Measurements from ENCODE around the gene MEGF8.
"Not testable (repeated sequence)": the region's sequence is repeated elsewhere in the genome, so short reads cannot be mapped to it uniquely, and the experiment has no call there.

The MEGF8 gene

DNA sequence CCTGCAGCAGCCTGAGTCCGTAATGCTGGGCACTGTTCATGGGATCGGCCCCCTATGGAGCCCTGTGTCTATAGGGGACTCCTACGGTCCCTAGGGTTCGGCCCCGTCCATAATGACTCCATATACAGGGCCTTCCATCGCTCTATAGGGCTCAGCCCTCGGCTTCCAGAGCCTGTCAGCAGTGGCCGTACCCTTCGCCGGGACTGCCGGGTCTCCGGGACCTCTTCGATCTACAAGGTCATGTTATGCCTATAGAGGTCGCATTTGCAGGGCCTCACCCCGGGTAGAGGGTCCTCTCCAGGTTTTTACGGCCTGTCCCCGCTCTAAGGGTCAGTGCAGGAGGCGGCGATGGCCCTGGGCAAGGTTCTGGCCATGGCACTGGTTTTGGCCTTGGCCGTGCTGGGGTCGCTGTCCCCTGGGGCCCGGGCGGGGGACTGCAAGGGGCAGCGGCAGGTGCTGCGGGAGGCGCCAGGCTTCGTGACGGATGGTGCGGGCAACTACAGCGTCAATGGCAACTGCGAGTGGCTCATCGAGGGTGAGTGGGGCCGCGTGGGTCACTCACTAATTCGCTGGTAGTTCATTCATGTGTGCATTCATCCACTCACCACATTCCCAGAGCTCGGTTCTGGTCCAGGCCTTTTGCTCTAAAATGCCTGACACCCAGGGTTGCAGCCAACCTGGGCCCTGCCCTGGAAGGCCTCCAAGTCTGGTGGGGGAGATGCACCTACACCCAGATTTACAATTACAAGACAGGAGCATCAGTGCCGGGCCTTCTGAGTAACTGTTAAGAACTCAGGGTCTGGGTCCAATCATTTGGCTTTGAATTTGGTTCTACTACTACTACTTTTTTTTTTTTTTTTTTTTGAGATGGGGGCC is 699 bp downstream of the MEGF8 start:
- H3K36me3 ChIP-seq (ENCODE audit: control insufficient read depth, insufficient read depth, low read length, severe bottlenecking) = no peaks in the 10 kb centered on the region
- H3K9ac ChIP-seq (ENCODE audit: low read length) = peak overlapping the region; percentile 97
- H3K27me3 ChIP-seq (replicated peaks; ENCODE audit: control insufficient read depth, insufficient read depth, low read length) = peaks cover 16% of the 10 kb centered on the region
- peak; percentile 26 for DNase-seq (ENCODE audit: low read depth)
- peaks cover 25% of the 10 kb centered on the region for H3K4me1 ChIP-seq (ENCODE audit: control insufficient read depth, insufficient read depth, low read length)
- peak overlapping the region; percentile 97 for H3K4me3 ChIP-seq (ENCODE audit: low read length)
- H3K9me3 ChIP-seq (ENCODE audit: control insufficient read depth, low read length) = no peaks in the 10 kb centered on the region

DNA sequence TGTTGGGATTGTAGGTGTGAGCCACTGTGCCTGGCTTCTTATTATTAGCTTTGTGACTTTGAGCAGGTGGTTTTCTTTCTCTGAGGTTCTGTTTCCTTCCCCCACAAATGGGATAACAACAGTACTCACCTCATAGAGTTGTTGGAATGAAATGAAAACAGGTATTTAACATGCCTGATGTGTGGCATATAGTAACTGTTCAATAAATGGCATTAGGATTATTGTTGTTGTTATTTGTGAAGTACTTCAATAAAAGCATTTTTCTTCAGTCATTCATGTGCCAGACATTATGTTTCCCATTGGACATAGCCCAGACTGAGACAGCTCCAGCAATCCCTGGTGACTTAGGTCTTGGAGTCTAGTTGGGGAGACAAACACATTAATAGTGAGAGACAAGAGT is 1.5 kb downstream of the MEGF8 start:
- H3K9ac ChIP-seq (ENCODE audit: low read length) = peak overlapping the region; percentile 97
- peaks cover 25% of the 10 kb centered on the region for H3K4me1 ChIP-seq (ENCODE audit: control insufficient read depth, insufficient read depth, low read length)
- H3K36me3 ChIP-seq (ENCODE audit: control insufficient read depth, insufficient read depth, low read length, severe bottlenecking) = no peaks in the 10 kb centered on the region
- H3K9me3 ChIP-seq (ENCODE audit: control insufficient read depth, low read length) = no peaks in the 10 kb centered on the region
- H3K4me3 ChIP-seq (ENCODE audit: low read length) = peak overlapping the region; percentile 97
- DNase-seq (ENCODE audit: low read depth) = no peak
- peaks cover 12% of the 10 kb centered on the region for H3K27me3 ChIP-seq (replicated peaks; ENCODE audit: control insufficient read depth, insufficient read depth, low read length)

DNA sequence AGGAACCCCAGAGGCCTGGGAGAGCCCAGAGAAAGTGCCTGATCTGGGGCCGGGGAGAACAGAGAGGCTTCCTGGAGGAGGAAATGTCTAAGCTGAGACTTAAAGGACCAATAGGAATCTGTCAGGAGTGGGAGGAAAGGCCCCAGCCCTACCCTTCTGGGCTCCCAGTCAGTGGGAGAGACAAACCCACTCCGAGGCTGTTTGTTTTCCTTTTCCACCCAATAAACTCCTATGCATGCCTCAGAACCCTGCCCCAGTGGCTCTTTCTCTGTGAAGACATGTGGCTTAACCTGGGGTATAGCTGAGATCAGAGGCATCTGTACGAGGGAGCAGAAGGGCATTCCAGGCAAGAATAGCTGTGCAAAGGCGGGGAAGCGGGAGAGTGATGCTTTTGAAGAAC is 1.9 kb downstream of the MEGF8 start:
- Histone ChIP-seq H3K4me1 (ENCODE audit: control insufficient read depth, insufficient read depth, low read length) (peaks cover 25% of the 10 kb centered on the region), H3K4me3 (ENCODE audit: low read length) (peak overlapping the region; percentile 97), H3K9me3 (ENCODE audit: control insufficient read depth, low read length) (no peaks in the 10 kb centered on the region), H3K27me3 (replicated peaks; ENCODE audit: control insufficient read depth, insufficient read depth, low read length) (peaks cover 8% of the 10 kb centered on the region), H3K36me3 (ENCODE audit: control insufficient read depth, insufficient read depth, low read length, severe bottlenecking) (no peaks in the 10 kb centered on the region), H3K9ac (ENCODE audit: low read length) (no peak overlapping the region)
- no peak for DNase-seq (ENCODE audit: low read depth)

DNA sequence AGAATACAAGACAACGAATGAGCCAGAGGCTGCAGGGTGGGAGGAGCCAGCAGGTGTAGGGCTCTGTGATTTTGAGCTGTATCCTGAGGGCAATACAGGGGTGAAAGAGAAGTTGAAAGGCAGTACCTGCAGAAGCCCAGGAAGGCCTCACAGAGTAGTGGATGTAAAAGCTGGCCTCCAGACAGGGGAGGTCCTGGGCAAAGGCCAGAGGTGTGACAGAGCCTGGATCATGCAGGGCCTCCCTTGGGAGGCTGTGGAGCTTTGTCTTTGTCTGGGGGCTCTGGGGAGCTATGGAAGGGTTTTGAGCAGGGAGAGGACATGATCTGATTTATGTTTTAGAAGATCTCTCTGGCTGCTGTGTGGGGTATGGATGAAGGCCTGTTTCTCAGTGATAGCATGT is 2.7 kb downstream of the MEGF8 start:
- H3K36me3 ChIP-seq (ENCODE audit: control insufficient read depth, insufficient read depth, low read length, severe bottlenecking) = no peaks in the 10 kb centered on the region
- peaks cover 4% of the 10 kb centered on the region for H3K27me3 ChIP-seq (replicated peaks; ENCODE audit: control insufficient read depth, insufficient read depth, low read length)
- DNase-seq (ENCODE audit: low read depth) = no peak
- H3K4me1 ChIP-seq (ENCODE audit: control insufficient read depth, insufficient read depth, low read length) = peaks cover 25% of the 10 kb centered on the region
- H3K9ac ChIP-seq (ENCODE audit: low read length) = no peak overlapping the region
- H3K4me3 ChIP-seq (ENCODE audit: low read length) = no peak overlapping the region
- no peaks in the 10 kb centered on the region for H3K9me3 ChIP-seq (ENCODE audit: control insufficient read depth, low read length)

DNA sequence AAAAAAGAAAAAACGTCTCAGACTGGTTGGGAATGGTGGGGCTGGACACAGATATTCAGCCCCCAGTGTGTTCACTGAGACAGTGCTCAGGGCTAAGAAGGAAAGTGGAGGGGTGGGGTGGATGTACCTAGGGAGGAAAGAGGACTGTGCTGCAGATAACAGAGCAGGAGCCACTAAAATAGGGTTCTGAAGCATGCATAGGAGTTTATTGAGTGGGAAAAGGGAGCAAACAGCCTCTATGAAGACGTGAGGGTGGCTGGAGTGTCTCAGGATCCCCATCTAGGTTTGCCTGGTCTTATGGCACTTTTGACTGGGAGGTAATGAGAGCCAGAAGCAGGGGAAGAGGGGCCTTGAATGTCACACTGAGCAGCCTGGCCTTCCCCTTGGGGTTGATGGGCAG is 3.4 kb downstream of the MEGF8 start:
- Histone ChIP-seq H3K9ac (ENCODE audit: low read length) (no peak overlapping the region), H3K36me3 (ENCODE audit: control insufficient read depth, insufficient read depth, low read length, severe bottlenecking) (no peaks in the 10 kb centered on the region), H3K4me3 (ENCODE audit: low read length) (no peak overlapping the region), H3K4me1 (ENCODE audit: control insufficient read depth, insufficient read depth, low read length) (peaks cover 25% of the 10 kb centered on the region), H3K9me3 (ENCODE audit: control insufficient read depth, low read length) (no peaks in the 10 kb centered on the region), H3K27me3 (replicated peaks; ENCODE audit: control insufficient read depth, insufficient read depth, low read length) (no peaks in the 10 kb centered on the region)
- DNase-seq (ENCODE audit: low read depth) = no peak

DNA sequence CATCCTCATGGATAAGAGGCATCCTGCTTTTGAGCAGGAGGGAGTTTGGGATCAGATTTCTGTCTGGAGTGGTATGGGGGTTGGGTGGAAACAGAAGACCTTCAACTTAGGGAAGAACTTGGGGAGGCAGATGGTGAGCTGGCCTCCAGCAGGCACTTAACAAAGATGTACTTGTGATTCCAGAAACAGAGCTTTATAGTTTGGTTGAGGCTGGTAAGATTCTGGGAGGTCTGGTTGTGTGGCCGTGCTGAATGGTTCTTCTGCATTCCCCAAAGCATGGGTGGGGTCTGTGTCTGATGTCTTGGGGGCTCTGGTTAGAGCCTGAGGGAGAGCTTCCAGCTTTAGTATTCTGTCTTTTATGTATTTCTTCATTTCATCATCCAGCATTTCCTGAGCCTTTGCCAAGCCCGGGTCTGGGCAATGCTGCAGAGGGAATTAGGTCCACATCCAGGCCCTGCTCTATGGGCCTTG is 4.8 kb downstream of the MEGF8 start:
- no peak overlapping the region for H3K4me3 ChIP-seq (ENCODE audit: low read length)
- no peaks in the 10 kb centered on the region for H3K9me3 ChIP-seq (ENCODE audit: control insufficient read depth, low read length)
- H3K4me1 ChIP-seq (ENCODE audit: control insufficient read depth, insufficient read depth, low read length) = peaks cover 25% of the 10 kb centered on the region
- peaks cover 3% of the 10 kb centered on the region for H3K36me3 ChIP-seq (ENCODE audit: control insufficient read depth, insufficient read depth, low read length, severe bottlenecking)
- DNase-seq (ENCODE audit: low read depth) = peak; percentile 78
- no peaks in the 10 kb centered on the region for H3K27me3 ChIP-seq (replicated peaks; ENCODE audit: control insufficient read depth, insufficient read depth, low read length)
- no peak overlapping the region for H3K9ac ChIP-seq (ENCODE audit: low read length)

DNA sequence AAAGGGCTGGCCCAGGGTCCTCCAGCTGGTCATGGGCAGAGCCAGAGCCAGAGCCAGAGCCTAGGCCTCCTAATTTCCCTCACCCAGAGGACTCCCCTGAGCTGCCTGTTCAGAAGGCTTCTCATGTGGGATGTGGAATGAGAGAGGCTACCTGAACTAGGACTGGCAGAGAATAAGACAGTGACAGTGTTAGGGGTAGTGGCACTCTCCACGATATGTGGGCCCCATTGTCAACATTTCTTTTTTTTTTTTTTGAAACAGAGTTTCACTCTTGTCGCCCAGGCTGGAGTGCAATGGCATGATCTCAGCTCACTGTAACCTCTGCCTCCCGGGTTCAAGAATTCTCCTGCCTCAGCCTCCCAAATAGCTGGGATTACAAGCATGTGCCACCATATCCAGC is 5.9 kb downstream of the MEGF8 start:
- not testable (repeated sequence) for H3K4me3 ChIP-seq (ENCODE audit: low read length); H3K9ac ChIP-seq (ENCODE audit: low read length); H3K36me3 ChIP-seq (ENCODE audit: control insufficient read depth, insufficient read depth, low read length, severe bottlenecking); H3K27me3 ChIP-seq (replicated peaks; ENCODE audit: control insufficient read depth, insufficient read depth, low read length); DNase-seq (ENCODE audit: low read depth); H3K9me3 ChIP-seq (ENCODE audit: control insufficient read depth, low read length)
- H3K4me1 ChIP-seq (ENCODE audit: control insufficient read depth, insufficient read depth, low read length) = peaks cover 20% of the 10 kb centered on the region

DNA sequence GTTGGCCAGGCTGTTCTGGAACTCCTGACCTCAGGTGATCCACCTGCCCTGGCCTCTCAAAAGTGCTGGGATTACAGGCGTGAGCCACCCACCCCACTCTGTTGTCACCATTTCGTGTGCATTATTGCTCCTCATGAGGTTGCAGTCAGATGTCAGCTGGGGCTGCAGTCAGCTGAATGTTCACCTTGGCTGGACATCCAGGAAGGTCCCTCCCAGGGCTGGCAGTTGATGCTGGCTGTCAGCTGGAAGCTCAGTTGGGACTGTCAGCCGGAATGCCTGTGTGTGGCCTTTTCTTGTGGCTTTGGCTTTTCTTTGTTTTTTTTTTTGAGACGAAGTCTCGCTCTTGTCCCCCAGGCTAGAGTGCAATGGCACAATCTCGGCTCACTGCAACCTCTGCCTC is 6.6 kb downstream of the MEGF8 start:
- H3K36me3 ChIP-seq (ENCODE audit: control insufficient read depth, insufficient read depth, low read length, severe bottlenecking) = peaks cover 14% of the 10 kb centered on the region
- no peaks in the 10 kb centered on the region for H3K27me3 ChIP-seq (replicated peaks; ENCODE audit: control insufficient read depth, insufficient read depth, low read length)
- no peak overlapping the region for H3K9ac ChIP-seq (ENCODE audit: low read length)
- no peak for DNase-seq (ENCODE audit: low read depth)
- H3K4me1 ChIP-seq (ENCODE audit: control insufficient read depth, insufficient read depth, low read length) = peaks cover 14% of the 10 kb centered on the region
- H3K9me3 ChIP-seq (ENCODE audit: control insufficient read depth, low read length) = no peaks in the 10 kb centered on the region
- H3K4me3 ChIP-seq (ENCODE audit: low read length) = no peak overlapping the region

DNA sequence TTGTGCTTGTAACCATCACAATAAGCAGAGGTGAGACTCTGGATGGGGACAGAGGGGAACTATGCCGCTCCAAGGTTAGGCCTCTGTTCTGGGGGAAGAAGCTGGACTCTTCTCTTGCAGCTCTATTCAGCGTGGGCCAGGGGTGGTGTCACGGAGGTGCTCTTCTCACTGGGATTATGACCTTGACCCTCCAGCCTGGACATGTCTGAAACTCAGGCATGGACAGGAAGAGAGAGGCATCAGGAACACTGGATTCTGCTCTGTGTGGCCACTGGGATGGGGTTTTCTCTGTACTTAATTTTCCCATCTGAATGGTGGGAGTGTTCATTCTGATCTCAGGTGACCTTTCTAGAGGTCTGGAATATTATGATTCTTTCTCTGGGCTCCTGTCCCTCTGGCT is 7.6 kb downstream of the MEGF8 start:
- no peak for DNase-seq (ENCODE audit: low read depth)
- H3K36me3 ChIP-seq (ENCODE audit: control insufficient read depth, insufficient read depth, low read length, severe bottlenecking) = peaks cover 14% of the 10 kb centered on the region
- H3K9me3 ChIP-seq (ENCODE audit: control insufficient read depth, low read length) = no peaks in the 10 kb centered on the region
- no peak overlapping the region for H3K9ac ChIP-seq (ENCODE audit: low read length)
- H3K27me3 ChIP-seq (replicated peaks; ENCODE audit: control insufficient read depth, insufficient read depth, low read length) = no peaks in the 10 kb centered on the region
- H3K4me3 ChIP-seq (ENCODE audit: low read length) = no peak overlapping the region
- peaks cover 12% of the 10 kb centered on the region for H3K4me1 ChIP-seq (ENCODE audit: control insufficient read depth, insufficient read depth, low read length)

DNA sequence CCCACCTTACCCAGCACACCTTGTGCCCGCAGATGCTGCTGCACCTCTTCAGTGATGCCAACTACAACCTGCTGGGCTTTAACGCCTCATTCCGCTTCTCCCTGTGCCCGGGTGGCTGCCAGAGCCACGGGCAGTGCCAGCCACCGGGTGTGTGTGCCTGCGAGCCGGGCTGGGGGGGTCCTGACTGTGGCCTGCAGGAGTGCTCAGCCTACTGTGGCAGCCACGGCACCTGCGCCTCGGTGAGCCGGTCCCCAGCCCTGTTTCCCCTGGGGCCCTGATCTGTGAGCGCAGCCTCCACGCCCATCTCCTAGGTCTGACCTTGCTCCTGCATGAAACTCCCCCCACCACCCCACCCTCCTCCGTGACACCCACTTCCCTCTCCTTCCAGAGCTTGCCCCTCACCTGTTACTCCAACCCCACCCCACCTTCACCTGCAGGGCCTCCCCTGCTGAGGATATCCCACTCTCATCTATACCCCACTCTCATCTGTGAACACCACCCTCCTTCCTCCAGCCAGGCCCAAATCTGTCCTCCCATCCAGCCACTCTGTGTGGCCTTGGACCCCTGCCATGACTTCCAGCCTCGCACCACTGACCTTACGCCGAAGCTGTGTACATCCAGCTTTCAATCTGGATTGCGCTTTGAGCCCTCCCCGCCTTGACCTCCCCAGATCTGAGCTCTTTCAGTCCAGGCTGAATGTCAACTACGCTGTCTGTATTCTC is 8.7 kb downstream of the MEGF8 start:
- Histone ChIP-seq H3K27me3 (replicated peaks; ENCODE audit: control insufficient read depth, insufficient read depth, low read length) (no peaks in the 10 kb centered on the region), H3K36me3 (ENCODE audit: control insufficient read depth, insufficient read depth, low read length, severe bottlenecking) (peaks cover 17% of the 10 kb centered on the region), H3K9ac (ENCODE audit: low read length) (no peak overlapping the region), H3K9me3 (ENCODE audit: control insufficient read depth, low read length) (no peaks in the 10 kb centered on the region), H3K4me1 (ENCODE audit: control insufficient read depth, insufficient read depth, low read length) (peaks cover 12% of the 10 kb centered on the region), H3K4me3 (ENCODE audit: low read length) (no peak overlapping the region)
- no peak for DNase-seq (ENCODE audit: low read depth)

DNA sequence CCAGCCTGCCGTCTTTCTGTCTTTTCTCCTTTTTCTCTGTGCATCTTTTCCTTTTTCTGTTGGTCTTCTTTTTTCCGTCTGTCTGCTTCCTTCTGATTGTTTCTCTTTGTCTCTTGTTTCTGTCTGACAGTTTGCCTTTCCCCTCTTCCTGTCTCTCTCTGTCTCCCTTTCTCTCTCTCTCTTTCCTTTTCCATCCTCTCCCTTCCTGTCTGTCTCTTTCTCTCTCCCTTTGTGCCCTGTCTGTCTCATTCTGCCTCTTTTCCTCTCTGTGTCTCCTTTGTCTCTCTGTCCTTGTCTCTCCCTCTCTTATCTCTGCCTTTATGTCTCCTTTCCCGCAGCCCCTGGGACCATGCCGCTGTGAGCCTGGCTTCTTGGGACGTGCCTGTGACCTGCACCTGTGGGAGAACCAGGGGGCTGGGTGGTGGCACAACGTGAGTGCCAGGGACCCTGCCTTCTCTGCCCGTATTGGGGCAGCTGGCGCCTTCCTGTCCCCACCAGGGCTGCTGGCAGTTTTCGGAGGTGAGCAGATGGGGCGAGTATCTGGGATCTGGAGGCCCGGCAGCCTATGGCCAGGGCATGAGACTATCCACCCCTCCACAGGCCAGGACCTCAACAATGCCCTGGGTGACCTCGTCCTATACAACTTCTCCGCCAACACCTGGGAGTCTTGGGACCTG is 9.4 kb downstream of the MEGF8 start:
- no peak for DNase-seq (ENCODE audit: low read depth)
- Histone ChIP-seq H3K4me1 (ENCODE audit: control insufficient read depth, insufficient read depth, low read length) (peaks cover 12% of the 10 kb centered on the region), H3K27me3 (replicated peaks; ENCODE audit: control insufficient read depth, insufficient read depth, low read length) (no peaks in the 10 kb centered on the region), H3K36me3 (ENCODE audit: control insufficient read depth, insufficient read depth, low read length, severe bottlenecking) (peaks cover 17% of the 10 kb centered on the region), H3K9me3 (ENCODE audit: control insufficient read depth, low read length) (no peaks in the 10 kb centered on the region), H3K9ac (ENCODE audit: low read length) (no peak overlapping the region), H3K4me3 (ENCODE audit: low read length) (no peak overlapping the region)

All from adipocyte (in vitro differentiated cells).